OCI-M2 (cell line): ENCODE measurements around the gene CPPED1.
A peak's percentile ranks its signal among the peaks of the same experiment; 100 is the strongest.
"Not testable (repeated sequence)": the region's sequence is repeated elsewhere in the genome, so short reads cannot be mapped to it uniquely, and the experiment has no call there.

ENCODE experiments used
- DNase-seq: peaks from one replicate; lab custom pipeline; 2025; ENCODE audit not compliant: unreplicated experiment; lab: John Stamatoyannopoulos, UW

Gene CPPED1, protein sequence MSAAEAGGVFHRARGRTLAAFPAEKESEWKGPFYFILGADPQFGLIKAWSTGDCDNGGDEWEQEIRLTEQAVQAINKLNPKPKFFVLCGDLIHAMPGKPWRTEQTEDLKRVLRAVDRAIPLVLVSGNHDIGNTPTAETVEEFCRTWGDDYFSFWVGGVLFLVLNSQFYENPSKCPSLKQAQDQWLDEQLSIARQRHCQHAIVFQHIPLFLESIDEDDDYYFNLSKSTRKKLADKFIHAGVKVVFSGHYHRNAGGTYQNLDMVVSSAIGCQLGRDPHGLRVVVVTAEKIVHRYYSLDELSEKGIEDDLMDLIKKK

DNA sequence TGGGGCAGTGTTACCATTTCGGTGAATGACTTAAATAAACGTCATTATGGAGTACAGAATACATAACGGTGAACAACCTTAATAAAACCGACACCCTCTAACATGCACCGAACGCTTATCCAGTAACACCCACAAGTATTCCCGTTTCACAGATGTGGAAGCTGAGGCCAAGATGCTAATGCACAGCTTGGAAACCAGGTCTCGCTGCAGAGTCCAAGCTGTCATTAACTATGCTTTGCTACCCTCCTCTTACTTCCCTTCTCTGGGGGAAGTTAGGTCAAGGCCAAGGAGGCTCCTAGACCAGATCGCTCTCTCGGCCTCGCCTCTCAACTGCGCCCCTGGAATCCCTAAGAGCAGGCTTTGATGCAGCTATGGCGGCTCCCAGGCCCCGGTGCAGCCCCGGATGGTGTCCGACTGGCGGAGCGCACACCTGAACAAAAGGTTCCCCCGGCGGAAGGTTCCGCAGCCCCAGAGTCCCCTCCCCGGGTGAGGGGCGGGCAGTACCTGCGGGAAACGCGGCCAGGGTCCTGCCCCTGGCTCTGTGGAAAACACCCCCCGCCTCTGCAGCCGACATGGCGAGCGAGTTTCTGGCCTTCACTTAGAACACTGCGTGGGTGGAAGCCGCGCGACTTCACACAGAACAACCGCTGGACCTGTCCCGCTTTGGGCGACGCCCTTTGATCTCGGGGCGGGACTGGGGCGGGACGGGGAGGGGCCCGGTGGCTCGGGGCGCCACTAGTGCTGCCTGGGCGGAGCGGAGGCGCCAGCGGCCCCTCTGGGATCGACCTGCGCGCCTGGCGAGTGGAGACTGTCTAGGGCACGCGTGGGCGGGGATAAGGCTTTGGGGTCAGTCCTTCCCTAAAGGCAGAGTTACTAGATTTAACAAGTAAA is at the start of gene CPPED1:
Gene CPPED1 (minus strand): TSS at position 685 of the 891 bp plus-strand sequence. CDS start 111 bp downstream, at position 574.
- peak; percentile 70 for DNase-seq

DNA sequence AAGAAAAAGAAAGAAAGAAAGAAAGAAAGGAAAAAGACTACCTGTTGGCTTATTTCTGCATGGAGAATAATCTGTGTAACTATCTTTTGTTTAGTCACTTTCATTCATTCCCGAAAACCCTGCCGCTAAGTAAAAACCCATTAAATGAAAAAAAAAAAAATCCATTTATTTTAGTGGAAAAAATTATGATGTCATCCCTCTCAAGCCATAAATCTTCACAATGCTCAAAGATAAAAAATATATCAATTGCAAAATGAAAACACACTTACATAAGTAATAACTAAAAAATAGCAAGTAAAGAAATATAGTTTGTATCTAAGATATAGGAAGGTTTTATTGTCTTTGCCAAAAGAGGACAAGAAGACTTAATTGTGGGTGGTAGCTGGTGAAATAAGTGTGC is 46.5 kb upstream of the CPPED1 start:
- DNase-seq: no peak

DNA sequence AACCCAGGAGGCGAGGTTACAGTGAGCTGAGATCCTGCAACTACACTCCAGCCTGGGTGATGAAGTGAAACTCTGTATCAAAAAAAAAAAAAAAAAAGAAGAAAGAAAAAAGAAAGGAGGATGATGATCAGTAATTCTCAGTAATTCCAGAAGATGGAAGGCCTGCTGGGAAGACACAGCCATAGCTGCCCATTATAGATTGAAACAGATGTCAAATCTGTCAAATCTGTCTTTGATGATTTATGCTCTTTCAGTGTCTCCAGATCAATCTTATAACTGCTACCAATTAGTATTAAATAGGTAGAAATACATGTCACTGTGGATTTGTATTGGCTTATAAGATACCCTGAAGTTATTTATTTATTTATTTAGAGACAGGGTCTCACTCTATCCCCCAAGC is 42.9 kb upstream of the CPPED1 start:
- DNase-seq: no peak

DNA sequence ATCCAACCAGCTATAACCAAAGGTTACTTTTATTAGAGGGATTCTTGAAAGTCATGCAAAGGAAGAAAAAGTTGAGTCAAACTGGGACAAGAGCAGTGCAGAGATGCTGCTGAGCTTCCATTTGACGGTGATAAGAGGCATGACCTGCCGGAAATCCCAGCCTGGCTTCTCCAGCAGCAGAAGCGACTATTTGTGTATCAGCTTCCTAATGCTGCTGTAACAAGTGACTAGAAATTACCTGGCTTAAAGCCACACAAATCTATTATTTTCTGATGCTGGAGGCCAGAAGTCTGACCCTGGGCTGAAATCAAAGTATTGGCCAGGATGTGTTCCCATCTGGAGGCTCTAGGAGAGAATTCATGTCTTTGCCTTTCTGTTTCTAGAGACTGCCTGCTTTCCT is 41.6 kb upstream of the CPPED1 start:
- DNase-seq: no peak

DNA sequence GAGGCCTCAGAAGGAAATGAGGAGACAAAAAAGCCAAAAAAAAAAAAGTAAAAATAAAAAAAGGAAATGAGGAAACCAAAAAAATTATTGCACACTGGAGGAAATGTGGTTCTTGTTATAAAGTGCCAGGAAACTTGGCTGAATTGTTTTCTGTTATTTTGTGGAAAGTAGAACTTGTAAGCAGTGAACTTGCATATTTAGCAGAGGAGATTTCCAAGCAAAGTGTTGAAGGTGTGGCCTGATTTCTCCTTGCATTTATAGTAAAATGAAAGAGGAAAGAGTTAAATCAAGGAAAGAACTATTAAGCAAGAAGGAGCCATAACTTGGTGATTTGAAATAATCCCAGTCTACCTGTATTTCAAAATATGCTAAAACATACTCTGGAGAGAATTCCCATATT is 34.1 kb upstream of the CPPED1 start:
- no peak for DNase-seq

DNA sequence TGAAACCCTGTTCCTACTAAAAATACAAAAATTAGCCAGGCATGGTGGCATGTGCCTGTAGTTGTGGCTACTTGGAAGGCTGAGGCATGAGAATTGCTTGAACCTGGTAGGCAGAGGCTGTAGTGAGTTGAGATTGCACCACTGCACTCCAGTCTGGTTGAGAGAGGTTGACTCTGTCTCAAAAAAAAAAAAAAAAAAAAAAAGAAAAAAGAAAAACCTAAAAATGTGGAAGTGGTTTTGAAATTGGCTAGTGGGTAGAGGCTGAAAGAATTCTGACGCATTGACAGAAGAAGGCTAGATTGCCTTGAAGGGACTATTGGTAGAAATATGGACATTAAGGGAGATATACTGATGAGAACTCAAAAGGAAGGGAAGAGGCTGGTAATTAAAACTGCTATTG is 33.6 kb upstream of the CPPED1 start:
- no peak for DNase-seq

DNA sequence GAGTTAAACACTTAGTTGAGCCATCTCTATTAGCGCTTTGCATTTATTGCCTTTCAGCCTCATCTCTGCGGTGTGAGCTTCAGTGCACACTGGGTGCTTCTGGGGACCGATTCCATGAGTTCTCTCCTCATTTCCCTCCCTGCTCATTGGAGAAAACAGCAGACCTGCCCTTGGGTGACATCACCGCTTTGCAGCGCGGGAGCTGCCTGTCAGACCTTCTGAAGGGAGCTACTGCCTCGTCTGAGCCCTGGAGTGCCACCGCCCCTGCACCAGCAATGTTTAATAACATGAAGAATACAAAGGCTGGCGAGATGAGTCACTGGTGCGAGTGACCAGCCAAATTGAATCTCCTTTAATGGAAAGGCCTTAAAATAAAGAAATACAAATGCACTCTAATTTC is 30.2 kb upstream of the CPPED1 start:
- DNase-seq: no peak

DNA sequence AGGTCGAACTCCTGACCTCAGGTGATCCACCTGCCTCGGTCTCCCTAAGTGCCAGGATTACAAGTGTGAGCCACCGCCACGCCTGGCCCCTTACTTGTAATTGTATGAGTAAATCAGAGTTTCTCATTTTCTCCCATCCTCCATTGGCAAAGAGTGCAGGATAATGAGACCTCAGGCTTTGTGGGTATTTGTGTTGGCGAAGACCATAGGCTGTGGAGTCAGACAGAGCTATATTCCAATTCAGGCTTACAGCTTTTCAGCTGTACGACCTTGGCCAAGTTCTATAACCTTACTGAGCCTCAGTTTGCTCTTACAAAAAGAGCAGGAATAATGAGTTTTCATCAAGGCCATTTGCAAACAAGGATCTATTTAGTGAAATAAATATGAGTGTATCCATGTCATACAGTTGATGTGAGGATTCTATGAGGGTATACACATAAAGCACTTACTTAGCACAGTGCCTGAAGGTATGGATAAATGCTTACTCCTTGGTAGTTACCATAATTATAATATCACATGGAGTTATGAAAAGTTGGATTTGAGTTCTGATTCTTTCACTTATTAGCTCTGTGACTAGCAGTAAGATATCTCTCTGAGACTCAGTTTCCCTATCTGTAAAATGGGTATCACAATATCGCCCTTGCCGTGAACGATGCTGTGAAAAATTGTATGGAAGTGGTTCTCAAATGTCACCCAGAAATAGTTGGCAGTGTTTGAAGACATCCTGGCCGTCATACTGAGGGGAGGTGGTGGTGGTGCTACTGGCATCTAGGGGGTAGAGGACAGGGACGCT is 25.6 kb upstream of the CPPED1 start:
- DNase-seq: no peak

DNA sequence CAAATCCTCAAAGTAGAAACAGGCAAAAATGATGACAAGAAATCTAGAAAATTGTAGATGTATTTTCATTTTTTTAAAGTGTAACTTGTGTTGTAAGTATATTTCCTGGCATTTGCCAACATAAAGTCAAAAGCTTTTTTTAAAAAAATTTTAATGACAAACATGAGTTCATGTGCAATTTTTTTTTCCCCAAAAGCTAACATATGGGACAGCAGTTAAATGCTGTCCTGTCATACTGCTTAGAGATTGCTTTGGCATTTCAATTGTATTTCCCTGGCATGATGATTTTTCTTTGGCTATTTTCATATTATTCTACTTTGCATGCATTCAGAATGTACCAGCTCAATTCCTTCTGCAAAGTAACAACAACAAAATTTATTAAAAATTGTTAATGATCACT is 24.5 kb upstream of the CPPED1 start:
- DNase-seq: no peak

DNA sequence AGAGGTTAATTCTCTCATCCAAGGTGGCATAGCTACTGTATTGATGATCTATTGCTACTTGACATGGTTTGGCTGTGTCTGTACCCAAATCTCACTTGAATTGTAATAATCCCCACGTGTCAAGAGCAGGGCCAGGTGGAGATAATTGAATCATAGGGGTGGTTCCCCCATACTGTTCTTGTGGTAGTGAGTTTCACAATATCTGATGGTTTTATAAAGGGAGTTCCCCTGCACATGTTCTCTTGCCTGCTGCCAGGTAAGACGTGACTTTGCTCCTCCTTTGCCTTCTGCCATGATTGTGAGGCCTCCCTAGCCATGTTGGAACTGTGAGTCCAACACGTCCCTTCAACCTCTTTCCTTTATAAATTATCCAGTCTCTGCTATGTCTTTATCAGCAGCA is 22.9 kb upstream of the CPPED1 start:
- DNase-seq: no peak

DNA sequence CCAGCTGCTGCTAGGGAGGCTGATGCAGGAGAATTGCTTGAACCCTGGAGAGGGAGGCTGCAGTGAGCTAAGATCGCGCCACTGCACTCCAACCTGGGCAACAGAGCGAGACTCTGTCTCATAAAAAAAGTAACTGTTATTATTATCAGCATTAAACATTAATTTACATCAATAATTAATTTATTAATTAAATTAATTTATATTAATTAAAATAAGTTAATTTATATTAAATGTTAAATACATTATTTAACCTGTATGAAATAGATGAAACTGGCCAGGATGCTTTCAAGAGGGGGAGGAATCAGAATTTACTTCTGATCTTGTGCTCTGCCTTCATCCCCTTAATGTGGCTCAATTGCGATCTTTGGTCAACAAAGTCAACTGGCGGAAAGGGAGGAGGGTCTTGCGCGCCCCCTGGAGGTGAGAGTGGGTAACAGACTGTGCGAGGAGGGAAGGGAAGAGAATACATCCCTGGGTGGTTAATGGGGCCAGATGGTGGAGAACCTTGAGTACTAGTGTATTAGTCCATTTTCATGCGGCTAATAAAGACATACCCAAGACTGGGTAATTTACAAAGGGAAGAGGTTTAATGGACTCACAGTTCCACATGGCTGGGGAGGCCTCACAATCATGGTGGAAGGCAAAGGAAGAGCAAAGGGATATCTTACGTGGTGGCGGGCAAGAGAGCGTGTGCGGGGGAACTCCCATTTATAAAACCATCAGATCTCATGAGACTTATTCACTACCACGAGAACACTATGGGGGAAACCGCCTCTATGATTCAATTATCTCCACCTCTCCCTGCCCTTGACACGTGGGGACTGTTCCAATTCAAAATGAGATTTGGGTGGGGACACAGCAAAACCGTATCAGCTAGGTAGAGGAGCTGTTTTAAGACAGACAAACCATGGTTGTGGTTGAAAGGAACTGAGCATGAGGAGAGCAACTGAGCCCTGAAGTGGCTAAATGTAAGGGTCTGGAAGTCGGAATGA is 15.7 kb upstream of the CPPED1 start:
- no peak for DNase-seq

DNA sequence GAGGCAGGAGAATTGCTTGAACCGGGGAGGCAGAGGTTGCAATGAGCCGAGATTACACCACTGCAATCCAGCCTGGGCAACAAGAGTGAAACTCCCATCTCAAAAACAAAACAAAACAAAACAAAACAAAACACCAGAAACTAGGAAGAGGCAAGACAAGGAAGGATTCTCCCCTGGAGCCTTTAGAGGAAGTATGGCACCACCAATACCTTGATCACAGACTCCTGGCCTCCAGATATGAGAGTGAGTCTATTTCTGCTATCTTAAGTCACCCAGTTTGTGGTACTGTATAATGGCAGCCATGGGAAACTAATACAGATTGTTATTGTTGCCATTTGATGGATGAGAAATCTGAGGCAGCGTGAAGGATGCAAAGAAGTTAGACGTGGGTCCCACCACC is 14.6 kb upstream of the CPPED1 start:
- no peak for DNase-seq

DNA sequence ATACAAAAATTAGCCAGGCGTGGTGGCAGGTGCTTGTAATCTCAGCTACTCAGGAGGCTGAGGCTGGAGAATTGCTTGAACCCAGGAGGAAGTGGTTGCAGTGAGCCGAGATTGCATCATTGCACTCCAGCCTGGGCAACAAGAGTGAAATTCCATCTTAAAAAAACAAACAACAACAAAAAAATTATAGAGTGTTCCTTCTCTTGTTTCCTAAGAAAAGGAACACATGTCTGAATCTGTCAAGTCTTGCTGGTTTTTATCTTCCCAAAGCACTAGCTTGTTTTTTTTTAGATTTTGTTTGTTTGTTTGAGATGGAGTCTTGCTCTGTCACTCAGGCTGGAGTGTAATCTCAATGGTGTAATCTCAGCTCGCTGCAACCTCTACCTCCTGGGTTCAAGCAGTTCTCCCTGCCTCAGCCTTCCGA is 13.1 kb upstream of the CPPED1 start:
- not testable (repeated sequence) for DNase-seq

DNA sequence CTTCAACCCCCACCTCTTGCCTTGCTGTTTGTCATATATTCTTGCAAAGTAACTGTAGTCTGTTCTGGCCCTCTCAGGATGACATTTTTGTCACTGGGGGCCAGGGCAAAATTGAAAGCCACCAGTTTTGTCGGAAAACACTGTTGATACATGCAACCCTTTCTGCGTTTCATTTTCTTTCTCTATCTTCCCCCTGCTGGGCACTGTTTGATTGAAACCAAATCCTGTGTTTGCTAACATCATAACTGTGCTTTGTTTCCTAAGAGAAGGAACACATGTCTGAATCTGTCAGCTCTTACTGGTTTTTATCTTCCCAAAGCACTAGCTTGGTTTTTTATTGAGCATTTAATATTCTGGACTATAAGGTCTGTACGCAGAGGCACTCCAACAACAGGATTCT is 11.7 kb upstream of the CPPED1 start:
- DNase-seq: no peak

DNA sequence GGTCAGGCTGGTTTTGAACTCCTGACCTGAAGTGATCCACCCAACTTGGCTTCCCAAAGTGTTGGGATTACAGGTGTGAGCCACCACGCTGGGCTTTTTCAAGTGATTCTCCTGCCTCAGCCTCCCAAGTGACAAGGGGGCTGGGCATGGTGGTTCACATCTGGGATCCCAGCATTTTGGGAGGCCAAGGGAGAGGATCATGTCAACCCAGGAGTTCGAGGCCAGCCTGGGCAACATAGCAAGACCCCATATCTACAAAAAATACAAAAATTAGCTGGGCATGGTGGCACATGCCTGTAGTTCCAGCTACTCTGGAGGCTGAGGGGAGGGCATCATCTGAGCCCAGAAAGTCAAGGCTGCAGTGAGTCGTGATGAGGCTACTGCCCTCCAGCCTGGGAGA is 10.0 kb upstream of the CPPED1 start:
- not testable (repeated sequence) for DNase-seq

DNA sequence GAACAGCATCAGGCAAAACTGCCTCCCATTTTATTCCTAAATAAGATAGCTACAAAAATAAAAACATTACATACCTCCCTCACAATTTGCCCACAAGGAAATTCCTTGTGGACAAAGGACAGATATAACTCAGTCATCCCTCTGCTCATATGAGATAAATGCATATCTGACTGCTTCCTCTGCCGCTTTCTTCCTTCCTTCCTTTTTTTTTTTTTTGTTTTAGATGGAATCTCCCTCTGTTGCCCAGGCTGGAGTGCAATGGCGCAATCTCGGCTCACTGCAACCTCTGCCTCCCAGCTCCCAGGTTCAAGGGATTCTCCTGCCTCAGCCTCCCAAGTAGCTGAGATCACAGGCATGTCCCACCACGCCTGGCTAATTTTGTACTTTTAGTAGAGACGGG is 9.6 kb upstream of the CPPED1 start:
- not testable (repeated sequence) for DNase-seq

DNA sequence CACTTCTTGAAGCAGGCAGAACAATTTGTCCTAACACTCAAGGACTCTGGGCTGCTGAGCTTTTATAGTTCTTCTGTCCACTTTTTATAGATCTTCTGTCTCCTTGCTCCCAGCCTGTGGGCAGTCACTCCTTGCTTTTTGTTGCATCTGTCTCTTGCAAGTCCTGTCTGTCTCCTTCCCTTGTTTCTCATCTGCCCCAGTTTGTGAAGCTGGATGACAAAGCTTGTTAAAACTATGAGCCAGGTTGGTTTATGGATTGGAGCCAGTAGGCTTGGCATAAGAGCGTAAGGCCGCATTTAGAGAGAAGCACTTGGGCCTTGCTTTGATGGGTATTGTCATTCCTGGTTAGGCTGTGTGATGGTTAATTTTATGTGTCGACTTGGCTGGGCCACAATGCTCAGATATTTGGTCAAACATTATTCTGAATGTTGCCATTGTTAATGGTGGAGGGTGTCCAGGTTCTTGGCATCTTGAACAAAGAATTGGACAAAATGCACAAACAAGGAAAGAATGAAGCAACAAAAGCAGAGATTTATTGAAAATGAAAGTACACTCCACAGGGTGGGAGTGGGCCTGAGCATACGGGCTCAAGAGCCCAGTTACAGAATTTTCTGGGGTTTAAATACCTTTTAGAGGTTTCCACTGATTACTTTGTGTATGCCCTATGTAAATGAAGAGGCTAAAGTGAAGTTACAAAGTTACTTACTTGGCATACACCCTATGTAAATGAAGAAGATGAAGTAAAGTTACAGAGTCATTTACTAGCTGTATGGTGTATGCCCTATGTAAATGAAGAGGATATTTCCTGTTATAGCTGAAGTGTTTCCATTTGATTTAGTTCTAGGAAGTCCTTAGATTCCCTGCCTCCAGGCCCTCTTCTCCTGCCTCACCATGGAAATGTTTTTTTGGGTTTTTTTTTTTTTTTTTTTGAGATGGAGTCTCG is 8.0 kb upstream of the CPPED1 start:
- DNase-seq: no peak

DNA sequence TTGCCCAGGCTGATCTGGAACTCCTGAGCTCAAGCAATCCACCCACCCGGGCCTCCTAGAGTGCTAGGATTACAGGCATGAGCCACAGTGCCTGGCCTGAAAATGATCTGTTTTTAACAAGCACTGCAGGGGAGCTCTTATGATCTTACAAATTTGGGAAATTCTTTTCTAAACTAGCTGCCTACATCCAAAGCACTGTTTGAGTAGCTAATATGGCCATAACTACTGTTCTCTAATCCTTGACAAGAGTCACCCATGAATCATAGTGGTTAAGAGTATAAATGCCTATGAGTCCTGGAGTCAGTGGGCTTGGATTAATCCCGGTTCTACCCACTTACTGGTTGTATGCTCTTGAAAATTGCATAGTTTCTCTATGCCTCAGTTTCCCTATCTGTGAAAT is 1.4 kb upstream of the CPPED1 start:
- DNase-seq: no peak

DNA sequence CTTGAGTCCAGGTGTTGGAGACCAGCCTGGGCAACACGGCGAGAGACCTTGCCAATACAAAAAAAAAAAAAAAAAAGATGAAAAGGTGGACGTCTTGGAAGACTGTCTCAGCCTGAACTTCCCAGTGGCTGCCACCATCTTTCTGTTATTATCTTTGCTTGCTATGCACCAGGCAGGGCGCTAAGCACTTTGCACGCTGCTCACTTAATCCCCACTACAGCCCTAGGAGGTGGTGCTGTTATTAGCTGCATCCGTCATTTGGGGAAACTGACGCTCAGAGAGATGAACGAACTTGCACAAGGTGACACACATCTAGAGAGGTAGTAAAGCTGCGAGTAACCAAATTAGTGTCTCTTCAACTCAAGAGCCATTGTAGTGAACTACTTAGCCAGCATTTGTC is 708 bp upstream of the CPPED1 start:
- DNase-seq: no peak
